Stimulated activated CD8-positive, alpha-beta memory T cell treated with anti-CD3 and anti-CD28 coated beads, Interleukin-4, amount 100 ng/mL, for 48 hours (primary cell): ENCODE results near the gene NEURL1B.

Experiments used
- DNase-seq: peaks from one replicate; pipeline ENCODE4 v3.0.0-alpha.2; 2020

Gene NEURL1B

DNA sequence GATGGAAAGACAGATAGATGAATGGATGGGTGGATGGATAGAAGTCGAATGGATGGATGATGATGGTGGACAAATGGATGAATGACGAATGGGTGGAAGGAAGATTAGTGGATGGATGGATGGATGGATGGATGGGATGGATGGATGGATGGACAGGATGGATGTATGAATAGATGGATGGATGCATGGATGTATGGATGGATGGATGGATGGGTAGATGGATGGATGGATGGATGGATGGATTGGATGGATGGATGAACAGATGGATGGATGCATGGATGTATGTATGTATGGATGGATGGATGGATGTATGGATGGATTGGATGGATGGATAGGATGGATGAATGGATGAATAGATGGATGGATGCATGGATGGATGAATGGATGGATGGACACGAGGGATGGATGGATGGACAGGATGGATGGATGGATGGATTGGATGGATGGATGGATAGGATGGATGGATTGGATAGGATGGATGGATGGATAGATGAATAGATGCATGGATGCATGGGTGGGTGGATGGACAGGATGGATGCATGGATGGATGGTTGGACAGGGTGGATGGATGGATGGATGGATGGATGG, 77.6 kb downstream of the NEURL1B start:
- DNase-seq, result no peak

DNA sequence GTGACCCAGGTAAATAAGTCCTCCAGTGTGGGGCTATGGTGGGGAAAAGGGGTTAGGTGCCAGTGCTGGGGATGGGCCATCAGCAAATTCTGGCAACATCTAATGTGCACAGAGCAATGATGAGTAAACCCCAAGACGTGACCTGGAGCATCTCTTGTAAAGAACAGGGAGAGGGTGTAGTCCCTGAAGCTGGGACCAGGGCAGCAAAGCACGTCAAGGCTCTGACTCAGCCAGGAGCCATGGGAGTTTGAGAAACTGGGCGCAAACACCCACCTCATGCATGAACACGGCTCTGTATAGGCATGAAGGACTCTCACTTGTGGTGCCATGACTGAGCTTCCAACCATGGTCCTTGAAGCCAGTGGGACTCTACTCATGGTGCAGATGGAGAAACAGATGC, 78.1 kb downstream of the NEURL1B start:
- no peak for DNase-seq

DNA sequence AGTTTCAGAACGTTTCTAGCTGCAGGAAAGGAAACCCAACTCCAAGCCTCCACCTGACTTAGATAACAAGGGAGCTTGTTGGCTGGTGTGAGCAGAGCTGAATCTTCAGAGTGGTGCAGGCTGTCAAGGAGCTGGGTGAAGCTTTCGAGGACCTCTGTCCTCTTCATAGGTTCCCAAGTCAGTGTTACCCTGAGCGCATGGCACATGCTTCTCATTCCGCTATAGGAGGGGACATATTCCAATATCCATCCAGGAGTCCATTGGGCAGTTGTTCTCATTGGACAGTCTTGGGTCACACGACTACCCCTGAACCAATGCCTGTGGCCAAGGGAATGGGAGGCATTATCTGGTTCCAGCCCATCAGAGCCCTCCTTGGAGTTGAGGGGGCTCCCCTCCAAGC, 79.6 kb downstream of the NEURL1B start:
- no peak for DNase-seq

- no peak for DNase-seq
These were observed 80.6 kb downstream of the NEURL1B start for GRCh38 chr5:172721455-172722326.

GRCh38 chr5:172722327-172722815, 81.3 kb downstream of the NEURL1B start:
- DNase-seq, result no peak

DNA sequence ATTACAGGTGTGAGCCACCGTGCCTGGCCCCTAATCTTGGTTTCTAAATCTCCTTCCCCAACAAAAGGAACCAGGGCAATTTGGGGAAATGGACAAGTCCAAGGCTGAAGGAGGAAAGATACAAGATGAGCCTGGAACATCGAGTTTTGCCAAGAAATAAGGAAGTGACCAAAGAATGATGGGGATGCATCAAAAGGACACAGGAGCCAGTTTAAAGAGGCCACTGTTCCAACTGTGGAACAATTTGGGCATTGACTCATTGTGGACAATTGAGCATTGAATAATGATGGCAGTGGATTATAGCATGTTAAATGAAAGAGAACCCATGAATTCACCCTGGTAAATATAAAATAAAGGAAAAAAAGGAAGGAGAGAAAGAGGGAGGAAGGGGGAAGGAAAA, 82.4 kb downstream of the NEURL1B start:
- no peak for DNase-seq

DNA sequence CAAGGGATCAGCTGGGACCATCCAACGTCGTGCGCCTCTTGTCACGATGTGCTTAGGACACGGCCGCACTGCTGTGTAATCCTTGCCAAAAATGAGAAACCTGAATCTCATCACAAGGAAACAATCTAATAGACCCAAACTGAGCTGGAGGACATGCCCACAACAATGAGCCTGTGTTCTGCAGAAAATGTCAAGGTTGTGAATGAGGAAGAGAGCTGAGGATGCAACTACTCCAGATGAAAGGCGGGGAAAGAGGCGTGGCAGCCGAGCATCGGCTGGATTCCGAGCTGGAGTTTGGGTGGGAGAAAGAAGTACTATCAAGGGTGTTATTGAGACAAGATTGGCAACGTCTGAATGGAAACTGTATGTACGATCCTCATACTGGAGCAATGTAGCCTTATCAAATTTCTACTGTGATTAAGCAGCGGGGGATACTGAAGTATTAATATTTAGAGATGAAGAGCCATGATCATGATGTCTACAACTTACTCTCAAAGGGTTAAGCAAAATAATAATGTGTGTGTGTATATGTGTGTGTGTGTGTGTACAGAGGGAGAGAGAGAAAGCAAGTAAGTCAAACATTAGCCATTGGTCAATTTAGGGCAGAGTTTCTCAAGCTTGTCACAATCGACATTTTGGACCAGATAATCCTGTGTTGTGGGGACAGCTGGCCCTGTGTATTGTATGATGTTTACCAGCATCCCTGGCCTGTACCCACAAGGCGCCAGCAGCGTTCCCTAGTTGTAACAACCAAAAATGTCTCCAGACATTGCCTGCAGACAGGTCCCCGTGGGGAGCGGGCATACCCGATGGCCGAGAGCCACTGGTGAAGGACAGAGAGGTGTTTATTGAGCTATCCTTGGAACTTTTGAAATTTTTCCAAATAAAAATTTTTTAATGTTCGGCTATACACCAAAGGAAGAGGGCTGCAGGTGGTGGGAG, 83.5 kb downstream of the NEURL1B start:
- no peak for DNase-seq

DNA sequence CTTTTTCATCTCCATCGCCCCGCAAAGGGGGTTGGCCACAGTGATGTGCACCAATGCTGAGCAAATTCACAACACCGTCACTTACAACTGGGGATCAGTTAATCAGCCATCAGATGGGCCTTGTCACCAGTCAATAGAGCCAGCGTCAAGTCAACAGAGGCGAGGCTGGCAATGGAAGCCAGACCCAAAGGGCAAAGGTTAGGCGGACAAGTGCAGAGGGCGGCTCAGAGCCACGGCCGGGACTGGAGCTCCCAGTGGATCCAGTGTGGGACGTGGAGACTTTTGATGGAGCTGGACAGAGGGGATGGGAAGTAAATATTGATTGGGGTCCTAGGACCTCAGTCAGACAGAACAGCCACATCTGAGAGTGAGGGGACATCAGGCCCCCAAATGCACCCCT, 84.2 kb downstream of the NEURL1B start:
- DNase-seq, result no peak

DNA sequence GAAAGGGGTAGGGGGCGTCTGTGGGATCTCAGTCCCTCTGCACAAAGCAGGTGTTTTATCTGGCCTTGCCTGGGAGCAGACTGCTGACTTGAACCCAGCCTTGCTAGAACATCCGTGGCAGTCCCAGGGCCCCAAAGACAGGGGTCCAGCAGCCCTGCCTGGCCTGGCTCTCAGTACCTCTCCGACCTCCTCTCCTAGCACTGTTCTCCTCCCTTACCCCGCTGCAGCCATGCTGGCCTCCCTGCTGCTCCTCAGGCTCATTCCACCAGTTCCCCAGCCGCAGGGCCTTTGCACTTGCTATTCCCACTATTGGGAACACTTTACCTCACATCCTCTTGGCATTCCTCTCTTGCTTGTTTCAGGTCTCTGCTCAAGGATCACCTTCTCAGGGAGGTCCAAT, 84.7 kb downstream of the NEURL1B start:
- no peak for DNase-seq

- no peak for DNase-seq
These were observed 85.9 kb downstream of the NEURL1B start for GRCh38 chr5:172726966-172727365.

- no peak for DNase-seq
These were observed 86.5 kb downstream of the NEURL1B start for GRCh38 chr5:172727551-172727950.

- no peak for DNase-seq
These were observed 87.6 kb downstream of the NEURL1B start for GRCh38 chr5:172728481-172729241.

- no peak for DNase-seq
These were observed 88.5 kb downstream of the NEURL1B start for GRCh38 chr5:172729588-172729987.

DNA sequence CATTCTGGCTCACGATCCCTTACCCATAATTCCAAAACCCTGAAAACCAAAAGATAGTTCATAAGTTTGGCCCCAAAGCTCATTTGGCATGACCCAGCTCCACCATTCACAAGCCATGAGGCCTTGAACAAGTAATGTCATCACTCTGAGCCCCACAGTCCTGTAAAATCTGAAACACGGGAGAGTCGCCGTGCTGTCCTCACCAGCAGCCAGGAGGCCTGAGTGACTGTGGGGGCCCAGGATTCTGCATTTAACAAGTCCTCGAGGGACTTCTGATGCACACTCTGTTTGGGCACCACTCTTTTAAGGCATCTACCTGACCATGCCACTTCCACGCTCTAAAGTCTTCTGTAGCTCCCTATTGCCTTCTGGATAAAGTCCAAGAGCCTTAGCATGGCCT, 89.2 kb downstream of the NEURL1B start:
- DNase-seq, result no peak

DNA sequence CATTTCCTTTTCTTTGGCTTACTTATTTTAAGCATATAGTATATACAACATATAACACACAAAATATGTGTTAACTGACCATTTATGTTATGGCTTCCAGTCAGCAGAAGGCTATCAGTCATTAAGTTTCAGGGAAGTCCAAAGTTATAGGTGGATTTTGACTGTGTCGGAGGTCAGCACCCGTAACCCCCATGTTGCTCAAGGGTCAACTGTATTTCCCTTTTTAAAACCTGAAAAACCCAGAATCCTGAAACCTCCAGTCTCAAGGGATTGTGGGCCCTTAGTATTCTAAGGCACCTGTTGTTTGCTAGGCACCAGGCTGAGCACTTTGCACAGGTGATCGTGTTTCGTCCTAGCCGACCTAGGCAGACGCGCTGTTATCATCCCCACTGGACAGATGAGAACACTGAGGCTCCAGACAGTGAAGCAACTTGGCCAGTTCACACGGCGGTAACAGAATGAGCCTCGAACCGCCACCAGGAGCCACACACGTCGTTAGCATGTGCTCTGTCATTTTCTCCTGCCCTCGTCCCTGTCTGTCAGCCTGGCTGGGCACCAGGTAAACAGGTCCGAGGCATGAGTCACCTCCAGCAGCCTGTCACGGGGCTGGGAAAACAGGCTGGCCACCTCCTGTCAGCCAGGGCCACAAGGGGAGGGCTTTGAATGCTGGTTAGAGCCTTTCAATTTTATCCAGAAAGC, 90.1 kb downstream of the NEURL1B start:
- DNase-seq, result no peak

DNA sequence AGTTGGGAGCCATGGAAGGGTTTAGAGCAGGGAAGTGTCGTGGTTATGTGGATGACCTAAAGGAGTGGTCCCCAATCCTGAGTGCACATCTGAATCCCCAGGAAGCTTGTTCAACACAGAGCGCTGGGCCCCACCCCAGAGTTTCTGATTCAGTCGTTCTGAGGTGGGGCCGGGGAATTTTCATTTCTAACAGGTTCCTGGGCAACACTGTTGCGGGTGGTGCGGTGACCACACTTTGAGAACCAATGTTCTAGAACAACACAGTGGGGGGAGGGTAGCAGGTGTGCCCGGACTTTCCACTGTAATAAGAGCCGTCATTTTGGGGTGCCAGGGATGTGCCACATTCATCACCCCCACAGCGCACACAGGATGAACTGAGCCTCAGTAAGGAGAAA, 90.6 kb downstream of the NEURL1B start:
- no peak for DNase-seq

GRCh38 chr5:172732201-172732865, 91.3 kb downstream of the NEURL1B start:
- DNase-seq, result no peak

GRCh38 chr5:172733131-172733973, 92.3 kb downstream of the NEURL1B start:
- DNase-seq, result no peak

GRCh38 chr5:172733974-172734346, 92.9 kb downstream of the NEURL1B start:
- DNase-seq, result no peak

GRCh38 chr5:172735141-172735831, 94.2 kb downstream of the NEURL1B start:
- no peak for DNase-seq
